Keratinocyte (primary cell): Measurements from ENCODE around the gene SANBR.

Experiments used
- CTCF ChIP-seq, 3 experiments: IDR thresholded peaks in 1 of 3; conservative IDR thresholded peaks in 1 of 3; optimal IDR thresholded peaks in 1 of 3; 2 replicates in 2 of 3; 3 replicates in 1 of 3; pipeline versions ENCODE3 to v1.5.1; 2011; ENCODE audit warnings: low read length in 3 of 3, mild to moderate bottlenecking in 3 of 3, moderate library complexity in 2 of 3, control low read depth in 1 of 3, inconsistent platforms in 1 of 3; ENCODE audit not compliant: insufficient read depth in 2 of 3; ENCODE audit errors: extremely low read depth in 1 of 3
- EZH2 ChIP-seq: IDR thresholded peaks from one replicate; pipeline ENCODE4 v1.6.1; 2012; ENCODE audit warnings: inconsistent platforms, mild to moderate bottlenecking, low read length, moderate library complexity

DNA sequence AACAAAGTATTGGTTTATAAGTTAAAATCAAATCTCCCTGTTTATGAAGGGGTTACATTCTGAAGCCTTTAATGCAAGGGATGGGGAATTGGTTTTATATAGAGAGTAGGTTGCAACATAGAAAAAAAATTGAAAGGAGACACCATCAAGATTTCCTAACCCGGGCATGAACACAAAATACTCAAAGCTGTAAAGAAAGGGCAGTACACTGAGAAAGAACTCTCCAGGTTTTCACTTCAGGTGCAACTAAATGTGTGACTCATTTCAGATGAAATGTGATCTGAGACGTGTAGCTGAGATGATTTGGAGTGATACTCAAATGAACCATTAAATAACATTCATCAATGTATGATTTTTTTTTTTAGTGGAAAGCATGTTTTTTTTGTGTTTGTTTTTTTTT, 43.6 kb downstream of the SANBR start:
- TF ChIP-seq CTCF (optimal IDR thresholded peaks at IDR 0.05 in 1 of 3, IDR thresholded peaks at IDR 0.05 in 1 of 3, conservative IDR thresholded peaks at IDR 0.05 in 1 of 3; ENCODE audit: extremely low read depth in 1 of 3, insufficient read depth in 2 of 3, low read length in 3 of 3) = no peak
- no peak for TF ChIP-seq EZH2
